ENCODE results near the gene ZSCAN4. TPM values are rescaled to one million over a fixed set of nuclear protein-coding genes. Genes with fewer than 3 reads are reported as not detected.
A peak's percentile ranks its signal among the peaks of the same experiment; 100 is the strongest.

The ZSCAN4 gene
- total RNA-seq, 4 donors from 2014 or later, result 0.22 to 1.1 (median 0.47) TPM

DNA sequence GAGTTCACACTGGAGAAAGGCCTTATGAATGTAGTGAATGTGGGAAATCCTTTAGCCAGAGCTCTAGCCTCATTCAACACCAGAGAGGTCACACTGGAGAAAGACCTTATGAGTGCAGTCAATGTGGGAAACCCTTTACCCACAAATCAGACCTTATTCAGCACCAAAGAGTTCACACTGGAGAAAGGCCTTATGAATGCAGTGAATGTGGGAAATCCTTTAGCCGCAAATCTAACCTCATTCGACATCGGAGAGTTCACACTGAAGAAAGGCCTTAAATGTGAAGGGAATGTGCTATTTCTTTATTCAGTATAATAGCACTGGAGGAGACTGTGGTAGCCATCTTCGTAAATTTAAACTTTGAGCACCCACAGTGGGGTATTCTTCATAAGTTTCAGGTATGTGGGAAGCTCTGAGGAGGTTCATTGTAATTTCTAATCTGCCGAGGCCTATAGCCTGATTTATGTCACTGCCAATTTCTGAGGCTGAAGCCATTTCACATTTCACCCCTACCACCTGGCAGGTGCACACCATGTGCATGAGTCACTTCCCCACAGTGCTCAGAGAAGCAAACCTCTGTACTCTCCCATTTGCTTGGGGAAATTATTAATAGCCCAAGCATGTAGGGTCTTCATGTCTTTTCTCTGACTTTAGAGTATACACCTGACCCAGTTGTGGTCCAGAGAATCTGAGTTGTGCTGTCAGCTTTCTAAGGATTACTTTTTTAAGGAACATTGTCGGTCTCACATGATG, 19.5 kb downstream of the ZSCAN4 start:
- peaks cover 13 to 14% of the 10 kb centered on the region in 2 donors for H3K36me3 ChIP-seq
- H3K27ac ChIP-seq, result no peak overlapping the region
- DNase-seq, result no peak
- 95 to 96% methylated on average over 6 of the region's 6 CpGs for WGBS, 2 donors
- H3K4me1 ChIP-seq, result peaks cover 5 to 8% of the 10 kb centered on the region in 2 donors
- no peaks in the 10 kb centered on the region for H3K9me3 ChIP-seq
- H3K4me3 ChIP-seq (replicated peaks in 1 of 3), result no peak overlapping the region
- TF ChIP-seq, protein P1, sequence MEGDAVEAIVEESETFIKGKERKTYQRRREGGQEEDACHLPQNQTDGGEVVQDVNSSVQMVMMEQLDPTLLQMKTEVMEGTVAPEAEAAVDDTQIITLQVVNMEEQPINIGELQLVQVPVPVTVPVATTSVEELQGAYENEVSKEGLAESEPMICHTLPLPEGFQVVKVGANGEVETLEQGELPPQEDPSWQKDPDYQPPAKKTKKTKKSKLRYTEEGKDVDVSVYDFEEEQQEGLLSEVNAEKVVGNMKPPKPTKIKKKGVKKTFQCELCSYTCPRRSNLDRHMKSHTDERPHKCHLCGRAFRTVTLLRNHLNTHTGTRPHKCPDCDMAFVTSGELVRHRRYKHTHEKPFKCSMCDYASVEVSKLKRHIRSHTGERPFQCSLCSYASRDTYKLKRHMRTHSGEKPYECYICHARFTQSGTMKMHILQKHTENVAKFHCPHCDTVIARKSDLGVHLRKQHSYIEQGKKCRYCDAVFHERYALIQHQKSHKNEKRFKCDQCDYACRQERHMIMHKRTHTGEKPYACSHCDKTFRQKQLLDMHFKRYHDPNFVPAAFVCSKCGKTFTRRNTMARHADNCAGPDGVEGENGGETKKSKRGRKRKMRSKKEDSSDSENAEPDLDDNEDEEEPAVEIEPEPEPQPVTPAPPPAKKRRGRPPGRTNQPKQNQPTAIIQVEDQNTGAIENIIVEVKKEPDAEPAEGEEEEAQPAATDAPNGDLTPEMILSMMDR (IDR thresholded peaks at IDR 0.05), result no peak
- TF ChIP-seq POLR2A (IDR thresholded peaks at IDR 0.05), result no peak
- H3K27me3 ChIP-seq, result no peaks in the 10 kb centered on the region
- intact Hi-C loops (cut with DNase I), result no loop called here

DNA sequence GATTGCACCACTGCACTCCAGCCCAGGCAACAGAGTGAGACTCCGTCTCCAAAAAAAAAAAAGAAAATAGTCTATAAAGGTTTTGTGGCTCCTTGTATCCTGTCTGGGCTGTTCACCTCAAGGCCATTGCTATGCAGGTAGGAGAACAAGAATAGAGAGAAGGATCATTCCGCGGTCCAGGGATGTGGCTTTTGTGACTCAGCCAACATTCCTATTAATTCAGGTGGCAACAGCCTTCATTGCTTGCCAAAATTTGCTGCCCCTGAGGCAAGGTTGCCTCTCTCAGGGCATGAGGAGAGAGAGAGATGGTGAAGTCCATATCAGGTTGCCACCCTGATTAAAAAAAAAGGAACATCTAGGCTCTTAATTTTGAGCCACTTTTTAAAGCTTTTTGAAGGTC, 21.0 kb downstream of the ZSCAN4 start:
- H3K9me3 ChIP-seq, result no peaks in the 10 kb centered on the region
- H3K4me1 ChIP-seq, result no peaks in the 10 kb centered on the region
- H3K27ac ChIP-seq, result no peak overlapping the region
- WGBS, 2 donors, result 90 to 98% methylated on average over 3 of the region's 3 CpGs
- intact Hi-C loops (cut with DNase I), result no loop called here
- no peaks in the 10 kb centered on the region for H3K27me3 ChIP-seq
- H3K4me3 ChIP-seq (replicated peaks in 1 of 3), result no peak overlapping the region
- H3K36me3 ChIP-seq, result peaks cover 13 to 14% of the 10 kb centered on the region in 2 donors
- no peak for DNase-seq
- no peak for TF ChIP-seq POLR2A (IDR thresholded peaks at IDR 0.05)
- TF ChIP-seq, protein P1 (IDR thresholded peaks at IDR 0.05), result no peak

DNA sequence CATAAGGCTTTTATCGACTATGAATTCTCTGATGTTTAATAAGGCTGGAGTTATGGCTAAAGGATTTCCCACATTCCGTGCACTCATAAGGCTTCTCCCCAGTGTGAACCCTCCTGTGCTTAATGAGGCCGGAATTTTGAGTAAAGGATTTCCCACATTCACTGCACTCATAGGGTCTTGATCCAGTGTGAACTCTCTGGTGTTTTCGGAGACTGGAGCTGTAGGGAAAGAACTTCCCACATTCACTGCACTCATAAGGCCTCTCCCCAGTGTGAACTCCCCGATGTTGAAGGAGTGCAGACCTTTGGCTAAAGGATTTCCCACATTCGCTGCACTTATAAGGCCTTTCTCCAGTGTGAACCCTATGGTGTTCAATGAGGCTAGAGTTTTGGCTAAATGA, 32.9 kb downstream of the ZSCAN4 start:
- no peak for DNase-seq
- Histone ChIP-seq H3K4me3 (replicated peaks in 1 of 3) (no peak overlapping the region), H3K27me3 (no peaks in the 10 kb centered on the region), H3K27ac (no peak overlapping the region), H3K4me1 (peaks cover 11 to 13% of the 10 kb centered on the region in 2 donors), H3K36me3 (peaks cover 28 to 32% of the 10 kb centered on the region in 2 donors), H3K9me3 (no peaks in the 10 kb centered on the region)
- TF ChIP-seq POLR2A (IDR thresholded peaks at IDR 0.05), result no peak
- TF ChIP-seq, protein P1 (IDR thresholded peaks at IDR 0.05), result no peak
- WGBS, 2 donors, result 93 to 96% methylated on average over 6 of the region's 6 CpGs
- intact Hi-C loops (cut with DNase I), result no loop called here

DNA sequence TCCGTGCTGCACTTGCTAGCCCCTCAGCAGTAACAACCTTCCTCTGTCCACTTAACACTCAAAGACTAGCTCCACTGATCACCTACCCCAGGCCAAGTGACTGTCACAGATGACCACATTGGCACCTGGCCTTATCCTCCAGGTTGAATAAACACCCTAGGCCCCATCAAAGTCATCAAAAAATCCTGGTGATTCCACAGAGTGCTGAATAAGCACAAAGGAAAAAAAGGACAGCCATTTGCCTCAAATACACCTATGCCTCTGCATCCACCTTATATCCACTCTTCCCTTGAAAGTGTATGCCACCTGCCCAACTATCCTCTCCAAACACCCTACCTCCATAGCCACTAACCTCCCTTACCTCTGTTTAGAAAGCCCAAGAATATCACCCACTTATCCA, 37.6 kb downstream of the ZSCAN4 start:
- intact Hi-C loops (cut with DNase I), result no loop called here
- Histone ChIP-seq H3K4me1 (peaks cover 24 to 25% of the 10 kb centered on the region in 2 donors), H3K36me3 (peaks cover 10 to 13% of the 10 kb centered on the region in 2 donors), H3K9me3 (no peaks in the 10 kb centered on the region), H3K4me3 (replicated peaks in 1 of 3) (no peak overlapping the region), H3K27ac (no peak overlapping the region), H3K27me3 (no peaks in the 10 kb centered on the region)
- DNase-seq, result peak; percentile 50 to 52
- 44 to 46% methylated on average over 1 of the region's 1 CpG for WGBS, 2 donors
- TF ChIP-seq POLR2A (IDR thresholded peaks at IDR 0.05), result no peak
- TF ChIP-seq, protein P1 (IDR thresholded peaks at IDR 0.05), result no peak

DNA sequence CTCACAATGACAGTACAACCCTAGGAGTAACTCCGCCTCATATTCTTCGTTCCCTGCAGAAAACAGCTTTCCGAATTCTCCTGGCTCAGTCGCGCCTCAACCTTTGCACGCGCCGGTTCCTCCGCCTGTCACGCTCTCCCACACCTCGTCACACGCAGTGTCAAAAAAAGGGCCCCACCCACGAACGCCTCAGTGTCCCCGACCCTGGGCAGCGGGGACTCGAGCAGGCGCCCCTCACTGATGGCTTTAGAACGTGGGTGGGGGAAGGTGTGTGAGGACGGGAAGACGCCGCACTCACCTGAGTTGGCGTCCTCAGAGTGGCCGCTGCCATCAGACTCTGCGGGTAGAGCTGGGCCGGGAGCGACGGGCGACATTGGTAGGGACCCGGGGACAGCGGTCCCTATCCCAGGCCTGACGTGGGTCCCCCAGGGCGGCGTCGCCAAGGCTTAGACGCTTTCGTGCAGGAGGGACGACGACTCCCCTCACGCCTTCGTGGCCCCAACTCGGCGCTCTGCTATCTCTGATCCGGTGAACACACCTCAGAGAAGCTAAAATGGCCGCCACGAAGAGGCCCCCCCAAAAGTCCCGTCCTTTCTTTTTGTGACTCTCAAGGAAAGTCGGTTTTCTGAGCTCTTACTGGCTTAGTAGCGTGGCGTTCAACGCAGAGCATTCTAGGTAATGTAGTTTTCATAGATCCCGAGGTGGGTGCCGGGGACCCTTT, 40.1 kb downstream of the ZSCAN4 start, which contains the start of gene ZNF154:
TSS of gene ZNF154 (minus strand) at position 564 of the 721 bp plus-strand sequence. CDS start at position 331, 233 bp downstream.
- no peaks in the 10 kb centered on the region for H3K36me3 ChIP-seq
- DNase-seq, result peak; percentile 73 to 74
- peak within 1 kb of the TSS; percentile 21 to 64 (median 23) for H3K4me3 ChIP-seq (replicated peaks in 1 of 3)
- peak in 1 of 2 donors; percentile 53 for TF ChIP-seq POLR2A (IDR thresholded peaks at IDR 0.05)
- TF ChIP-seq, protein P1 (IDR thresholded peaks at IDR 0.05), result no peak
- peaks cover 24 to 25% of the 10 kb centered on the region in 2 donors for H3K4me1 ChIP-seq
- intact Hi-C loops (cut with DNase I), result no loop called here
- H3K27me3 ChIP-seq, result no peaks in the 10 kb centered on the region
- WGBS, 2 donors, result 1% methylated on average over 42 to 52 of the region's 53 CpGs
- H3K9me3 ChIP-seq, result no peaks in the 10 kb centered on the region
- peak within 1 kb of the TSS; percentile 86 to 94 (median 92) for H3K27ac ChIP-seq
